GM23248 (cell line): ENCODE results near the gene BCAS1. TPM values are rescaled to one million over a fixed set of nuclear protein-coding genes. Genes with fewer than 3 reads are reported as not detected.

Source experiments
- DNase-seq: peaks from one replicate; pipeline ENCODE4 v3.0.0-alpha.2; 2015
- H2AFZ ChIP-seq: fragments of 200-600 bp; sonication (generic); 2 replicates; pipeline ENCODE4 v1.6.1; 2016; ENCODE audit warnings: antibody characterized with exemption
- H3F3A ChIP-seq: fragments of 200-600 bp; sonication (generic); 2 replicates; pipeline ENCODE4 v1.6.1; 2016; ENCODE audit warnings: mild to moderate bottlenecking, antibody characterized with exemption, mixed run types; ENCODE audit not compliant: insufficient read depth
- H3K27ac ChIP-seq: fragments of 200-600 bp; sonication (generic); 2 replicates; pipeline ENCODE4 v1.5.1; 2016; ENCODE audit warnings: mild to moderate bottlenecking
- H3K27me3 ChIP-seq: fragments of 200-600 bp; sonication (generic); replicated peaks from 2 replicates; pipeline ENCODE4 v1.6.1; 2016; ENCODE audit warnings: mild to moderate bottlenecking; ENCODE audit not compliant: insufficient read depth
- H3K36me3 ChIP-seq: fragments of 200-600 bp; sonication (generic); 2 replicates; pipeline ENCODE4 v1.6.1; 2016; ENCODE audit warnings: low read depth, mild to moderate bottlenecking
- H3K4me1 ChIP-seq: fragments of 200-600 bp; sonication (generic); 2 replicates; pipeline ENCODE4 v1.6.1; 2016; ENCODE audit warnings: mild to moderate bottlenecking; ENCODE audit not compliant: insufficient read depth
- H3K4me2 ChIP-seq: fragments of 200-600 bp; sonication (generic); one replicate; pipeline ENCODE4 v1.6.1; 2016; ENCODE audit warnings: mild to moderate bottlenecking; ENCODE audit not compliant: unreplicated experiment
- H3K4me3 ChIP-seq: fragments of 200-600 bp; sonication (generic); 2 replicates; pipeline ENCODE4 v1.5.1; 2016; ENCODE audit warnings: mild to moderate bottlenecking
- H3K79me2 ChIP-seq: fragments of 200-600 bp; sonication (generic); 2 replicates; pipeline ENCODE4 v1.6.1; 2016; ENCODE audit warnings: mild to moderate bottlenecking; ENCODE audit not compliant: insufficient read depth
- H3K9ac ChIP-seq: fragments of 200-600 bp; sonication (generic); 2 replicates; pipeline ENCODE4 v1.6.1; 2016; ENCODE audit warnings: mild to moderate bottlenecking
- H3K9me2 ChIP-seq: fragments of 200-600 bp; sonication (generic); 2 replicates; pipeline ENCODE4 v1.6.1; 2016; ENCODE audit warnings: mixed run types, mild to moderate bottlenecking, moderate library complexity; ENCODE audit not compliant: insufficient read depth
- H3K9me3 ChIP-seq: fragments of 200-600 bp; sonication (generic); one replicate; pipeline ENCODE4 v1.6.1; 2017; ENCODE audit warnings: low read depth
- H4K20me1 ChIP-seq: fragments of 200-600 bp; sonication (generic); 2 replicates; pipeline ENCODE4 v1.6.0; 2016; ENCODE audit not compliant: insufficient read depth
- EZH2 ChIP-seq: fragments of 200-600 bp; sonication (generic); IDR thresholded peaks from 2 replicates; pipeline ENCODE4 v1.6.1; 2018; ENCODE audit warnings: antibody characterized with exemption, mild to moderate bottlenecking; ENCODE audit not compliant: insufficient read depth, poor library complexity, severe bottlenecking
- EZH2phosphoT487 ChIP-seq: fragments of 200-600 bp; sonication (generic); IDR thresholded peaks from 2 replicates; pipeline ENCODE4 v1.6.1; 2018; ENCODE audit warnings: antibody characterized with exemption, moderate library complexity, mild to moderate bottlenecking, low read depth; ENCODE audit not compliant: insufficient read depth
- WGBS, 2 experiments: methylation state at CpG; one replicate each; pipeline ENCODE4 v1.1.6; 2015 to 2017; ENCODE audit warnings: low lambda C conversion rate in 2 of 2, low coverage in 1 of 2; ENCODE audit errors: missing lambda C conversion rate in 2 of 2; 5-methylcytosine and 5-hydroxymethylcytosine counted together
- in situ Hi-C: fragments of 300-500 bp; cut with MboI; formaldehyde crosslinking; loops from 2 replicates; pipeline ENCODE4 v1.15.0; 2020
- polyA plus RNA-seq: library from polyadenylated mRNA; unstranded; fragments of >200 nt; fragmentation: Nextera tagmentation; extraction: Ambion mirVana; gene quantifications from 2 replicates; pipeline ENCODE4 v1.2.1, GENCODE V29; 2016
- total RNA-seq: library from RNA; depleted of rRNA; stranded (reverse); fragments of >200 nt; shearing (Covaris generic); gene quantifications from 2 replicates; pipeline ENCODE4 v1.2.3, GENCODE V29; 2014

The BCAS1 gene
- total and polyA plus RNA-seq, 2 experiments from 2014 or later, result 0.41 TPM; not detected in 1

GRCh38 chr20:54073288-54073687 is 2.9 kb upstream of the BCAS1 start:
- in situ Hi-C loops, result no loop called here
- TF ChIP-seq EZH2, result no peak
- no peak for TF ChIP-seq EZH2phosphoT487
- WGBS, 2 experiments, result 63 to 67% methylated on average over 10 of the region's 10 CpGs

GRCh38 chr20:54069501-54069971 is 858 bp downstream of the BCAS1 start:
- H3K4me2 ChIP-seq, result no peak overlapping the region
- H4K20me1 ChIP-seq, result no peaks in the 10 kb centered on the region
- no peaks in the 10 kb centered on the region for H3K27me3 ChIP-seq
- no peaks in the 10 kb centered on the region for H3K36me3 ChIP-seq
- H3K79me2 ChIP-seq, result no peaks in the 10 kb centered on the region
- no peak overlapping the region for H3K9ac ChIP-seq
- TF ChIP-seq EZH2phosphoT487 (no peak), EZH2 (no peak)
- H3K9me2 ChIP-seq, result no peaks in the 10 kb centered on the region
- WGBS, 2 experiments, result 87 to 92% methylated on average over 9 of the region's 9 CpGs
- no peak overlapping the region for H2AFZ ChIP-seq
- DNase-seq, result no peak
- no peak overlapping the region for H3K4me3 ChIP-seq
- H3F3A ChIP-seq, result peaks cover 5% of the 10 kb centered on the region; the same call in 1 of the 2 replicates
- H3K27ac ChIP-seq, result no peak overlapping the region
- in situ Hi-C loops, result loop anchor here (10.0 kb wide), 2 partner anchors 235 to 495 kb away; no protein-coding TSS in a partner anchor
- peaks cover 16% of the 10 kb centered on the region for H3K4me1 ChIP-seq
- no peaks in the 10 kb centered on the region for H3K9me3 ChIP-seq

More at GRCh38 chr20:54073288-54073687, 2.9 kb upstream of the BCAS1 start:
- no peaks in the 10 kb centered on the region for H3F3A ChIP-seq
- no peaks in the 10 kb centered on the region for H3K79me2 ChIP-seq
- H3K9me2 ChIP-seq, result no peaks in the 10 kb centered on the region
- no peak overlapping the region for H3K27ac ChIP-seq
- no peak overlapping the region for H3K4me2 ChIP-seq
- H3K36me3 ChIP-seq, result no peaks in the 10 kb centered on the region
- no peaks in the 10 kb centered on the region for H3K4me1 ChIP-seq
- DNase-seq, result no peak
- H3K9me3 ChIP-seq, result no peaks in the 10 kb centered on the region
- no peak overlapping the region for H3K9ac ChIP-seq
- H2AFZ ChIP-seq, result no peak overlapping the region
- no peak overlapping the region for H3K4me3 ChIP-seq
- no peaks in the 10 kb centered on the region for H4K20me1 ChIP-seq
- no peaks in the 10 kb centered on the region for H3K27me3 ChIP-seq

- in situ Hi-C loops, result loop anchor here (10.0 kb wide), 2 partner anchors 234 to 494 kb away; no protein-coding TSS in a partner anchor
Measured at GRCh38 chr20:54068966-54069365, 1.4 kb downstream of the BCAS1 start.

GRCh38 chr20:54068495-54068894 is 1.9 kb downstream of the BCAS1 start:
- Histone ChIP-seq H3K9me2 (no peaks in the 10 kb centered on the region), H3K9ac (no peak overlapping the region), H3K27me3 (no peaks in the 10 kb centered on the region), H4K20me1 (no peaks in the 10 kb centered on the region), H3F3A (peaks cover 5% of the 10 kb centered on the region; the same call in 1 of the 2 replicates), H2AFZ (no peak overlapping the region), H3K4me1 (peaks cover 16% of the 10 kb centered on the region), H3K4me3 (no peak overlapping the region), H3K36me3 (no peaks in the 10 kb centered on the region), H3K4me2 (no peak overlapping the region), H3K9me3 (no peaks in the 10 kb centered on the region), H3K27ac (no peak overlapping the region), H3K79me2 (no peaks in the 10 kb centered on the region)
- DNase-seq, result no peak
- in situ Hi-C loops, result loop anchor here (10.0 kb wide), 2 partner anchors 234 to 494 kb away; no protein-coding TSS in a partner anchor
- 88 to 90% methylated on average over 5 of the region's 5 CpGs for WGBS, 2 experiments
- no peak for TF ChIP-seq EZH2phosphoT487
- no peak for TF ChIP-seq EZH2

More at GRCh38 chr20:54068966-54069365, 1.4 kb downstream of the BCAS1 start:
- no peaks in the 10 kb centered on the region for H3K9me3 ChIP-seq
- H3K9me2 ChIP-seq, result no peaks in the 10 kb centered on the region
- H3K27ac ChIP-seq, result no peak overlapping the region
- peaks cover 16% of the 10 kb centered on the region for H3K4me1 ChIP-seq
- TF ChIP-seq EZH2phosphoT487 (no peak), EZH2 (no peak)
- no peaks in the 10 kb centered on the region for H4K20me1 ChIP-seq
- no peaks in the 10 kb centered on the region for H3K79me2 ChIP-seq
- no peak overlapping the region for H3K4me3 ChIP-seq
- no peak overlapping the region for H3K9ac ChIP-seq
- peaks cover 5% of the 10 kb centered on the region; the same call in 1 of the 2 replicates for H3F3A ChIP-seq
- no peaks in the 10 kb centered on the region for H3K27me3 ChIP-seq
- H2AFZ ChIP-seq, result no peak overlapping the region
- no peak for DNase-seq
- H3K36me3 ChIP-seq, result no peaks in the 10 kb centered on the region
- no peak overlapping the region for H3K4me2 ChIP-seq
- 97 to 98% methylated on average over 5 of the region's 5 CpGs for WGBS, 2 experiments
